GM12873 (cell line): ENCODE measurements around the gene PLK3.
A peak's percentile ranks its signal among the peaks of the same experiment; 100 is the strongest.

ENCODE experiments used
- TF ChIP-seq, protein P1 (sequence below): IDR thresholded peaks from 2 replicates; pipeline ENCODE4 v1.5.1; 2012; ENCODE audit warnings: low read depth, mild to moderate bottlenecking, moderate library complexity, low read length, control low read depth; ENCODE audit not compliant: insufficient read depth; ENCODE audit errors: missing control alignments

Gene PLK3

DNA sequence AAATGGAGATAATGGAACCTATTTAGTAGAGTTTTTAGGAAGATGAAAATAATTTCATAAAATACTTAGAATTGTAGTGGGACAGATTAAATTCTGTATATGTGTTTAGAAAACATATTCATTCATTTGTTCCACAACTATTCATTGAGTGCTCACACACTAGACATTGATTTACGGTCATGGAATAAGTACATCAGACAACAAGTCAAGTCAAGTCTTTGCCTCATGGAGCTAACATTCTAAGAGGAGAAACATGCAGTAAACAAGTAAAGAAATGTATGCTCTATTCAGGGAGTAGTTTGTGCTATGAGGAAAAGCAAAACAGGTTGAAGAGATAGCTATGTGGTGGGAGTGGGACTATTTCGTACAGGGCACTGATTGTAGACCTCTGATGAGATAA is 17.1 kb downstream of the PLK3 start:
- TF ChIP-seq, protein P1, sequence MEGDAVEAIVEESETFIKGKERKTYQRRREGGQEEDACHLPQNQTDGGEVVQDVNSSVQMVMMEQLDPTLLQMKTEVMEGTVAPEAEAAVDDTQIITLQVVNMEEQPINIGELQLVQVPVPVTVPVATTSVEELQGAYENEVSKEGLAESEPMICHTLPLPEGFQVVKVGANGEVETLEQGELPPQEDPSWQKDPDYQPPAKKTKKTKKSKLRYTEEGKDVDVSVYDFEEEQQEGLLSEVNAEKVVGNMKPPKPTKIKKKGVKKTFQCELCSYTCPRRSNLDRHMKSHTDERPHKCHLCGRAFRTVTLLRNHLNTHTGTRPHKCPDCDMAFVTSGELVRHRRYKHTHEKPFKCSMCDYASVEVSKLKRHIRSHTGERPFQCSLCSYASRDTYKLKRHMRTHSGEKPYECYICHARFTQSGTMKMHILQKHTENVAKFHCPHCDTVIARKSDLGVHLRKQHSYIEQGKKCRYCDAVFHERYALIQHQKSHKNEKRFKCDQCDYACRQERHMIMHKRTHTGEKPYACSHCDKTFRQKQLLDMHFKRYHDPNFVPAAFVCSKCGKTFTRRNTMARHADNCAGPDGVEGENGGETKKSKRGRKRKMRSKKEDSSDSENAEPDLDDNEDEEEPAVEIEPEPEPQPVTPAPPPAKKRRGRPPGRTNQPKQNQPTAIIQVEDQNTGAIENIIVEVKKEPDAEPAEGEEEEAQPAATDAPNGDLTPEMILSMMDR: no peak

DNA sequence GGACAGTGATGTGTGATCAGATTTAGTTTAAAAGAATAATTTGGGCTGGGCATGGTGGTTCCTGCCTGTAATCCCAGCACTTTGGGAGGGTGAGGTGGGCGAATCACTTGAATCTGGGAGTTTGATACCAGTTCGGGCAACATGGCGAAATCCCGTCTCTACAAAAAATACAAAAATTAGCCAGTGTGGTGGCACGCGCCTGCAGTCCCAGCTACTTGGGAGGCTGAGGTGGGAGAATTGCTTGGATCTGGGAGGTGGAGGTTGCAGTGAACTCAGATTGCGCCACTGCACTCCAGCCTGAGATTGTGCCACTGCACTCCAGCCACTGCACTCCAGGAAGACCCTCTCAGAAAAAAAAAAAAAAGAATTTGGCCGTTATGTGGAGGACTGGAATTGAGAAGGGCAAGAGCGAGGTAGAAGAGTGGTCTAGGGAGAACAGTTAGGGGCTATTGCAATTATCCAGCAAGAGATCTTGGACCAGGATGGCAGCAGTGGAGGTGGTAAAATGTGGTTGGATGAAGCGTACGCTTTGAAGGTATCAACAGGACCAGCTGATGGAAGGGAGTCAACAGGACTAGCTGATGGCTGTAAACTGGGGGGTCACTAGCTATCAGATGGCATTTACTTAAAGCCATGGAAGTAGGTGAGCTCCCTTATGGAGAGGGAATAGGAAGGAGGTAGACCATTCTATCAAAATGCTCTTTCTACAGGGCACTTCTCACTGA is 17.8 kb downstream of the PLK3 start:
- TF ChIP-seq, protein P1: no peak

DNA sequence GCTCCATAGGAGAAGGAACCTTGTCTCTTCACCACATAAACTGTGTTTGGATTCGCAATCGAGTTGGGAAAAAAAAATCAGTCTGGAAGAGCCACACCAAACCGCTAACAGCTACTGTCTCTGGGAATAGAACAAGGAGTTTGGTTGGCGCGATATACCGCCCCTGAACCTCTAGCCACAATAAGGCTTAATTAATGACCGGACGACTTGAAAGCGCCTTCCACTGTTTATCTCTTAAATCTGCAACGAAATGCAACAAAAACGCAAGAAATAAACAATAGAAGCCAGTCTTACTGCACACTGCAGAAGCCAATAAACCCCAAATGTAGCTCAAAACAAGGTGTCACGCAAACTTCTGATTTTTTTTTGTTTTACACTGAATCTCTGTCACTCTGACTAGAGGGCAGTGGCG is 19.0 kb downstream of the PLK3 start:
- TF ChIP-seq, protein P1: no peak

DNA sequence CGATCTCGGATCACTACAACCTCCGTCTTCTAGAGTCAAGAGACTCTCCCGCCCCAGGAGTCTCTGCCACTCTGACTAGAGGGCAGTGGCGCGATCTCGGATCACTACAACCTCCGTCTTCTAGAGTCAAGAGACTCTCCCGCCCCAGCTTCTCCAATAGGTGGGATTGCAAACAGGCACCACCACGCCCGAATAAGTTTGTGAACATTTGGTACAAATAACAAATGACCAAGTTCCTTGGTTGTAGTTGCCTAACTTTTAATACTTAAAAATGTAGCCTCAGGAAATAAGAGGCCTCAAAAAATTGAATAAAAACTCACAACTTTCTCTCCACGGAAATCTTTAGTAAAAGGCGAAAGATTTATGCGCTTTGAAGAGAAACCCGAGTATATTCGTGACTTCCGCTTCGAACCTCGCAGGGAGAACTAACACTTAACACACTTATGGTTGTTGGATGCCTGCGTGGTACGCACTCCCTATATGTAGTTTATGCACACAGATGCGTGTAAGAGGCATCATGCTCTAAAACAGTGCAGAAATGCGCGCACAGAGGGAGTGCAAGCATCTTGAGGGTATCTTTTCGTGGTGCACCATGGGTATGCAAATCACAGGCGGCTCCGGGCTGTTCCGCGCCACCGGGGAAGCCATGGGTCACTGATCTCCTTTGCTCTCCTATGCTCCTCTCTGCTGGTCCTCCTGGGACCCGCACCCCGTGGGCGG is 19.6 kb downstream of the PLK3 start:
- TF ChIP-seq, protein P1: peak; percentile 8

DNA sequence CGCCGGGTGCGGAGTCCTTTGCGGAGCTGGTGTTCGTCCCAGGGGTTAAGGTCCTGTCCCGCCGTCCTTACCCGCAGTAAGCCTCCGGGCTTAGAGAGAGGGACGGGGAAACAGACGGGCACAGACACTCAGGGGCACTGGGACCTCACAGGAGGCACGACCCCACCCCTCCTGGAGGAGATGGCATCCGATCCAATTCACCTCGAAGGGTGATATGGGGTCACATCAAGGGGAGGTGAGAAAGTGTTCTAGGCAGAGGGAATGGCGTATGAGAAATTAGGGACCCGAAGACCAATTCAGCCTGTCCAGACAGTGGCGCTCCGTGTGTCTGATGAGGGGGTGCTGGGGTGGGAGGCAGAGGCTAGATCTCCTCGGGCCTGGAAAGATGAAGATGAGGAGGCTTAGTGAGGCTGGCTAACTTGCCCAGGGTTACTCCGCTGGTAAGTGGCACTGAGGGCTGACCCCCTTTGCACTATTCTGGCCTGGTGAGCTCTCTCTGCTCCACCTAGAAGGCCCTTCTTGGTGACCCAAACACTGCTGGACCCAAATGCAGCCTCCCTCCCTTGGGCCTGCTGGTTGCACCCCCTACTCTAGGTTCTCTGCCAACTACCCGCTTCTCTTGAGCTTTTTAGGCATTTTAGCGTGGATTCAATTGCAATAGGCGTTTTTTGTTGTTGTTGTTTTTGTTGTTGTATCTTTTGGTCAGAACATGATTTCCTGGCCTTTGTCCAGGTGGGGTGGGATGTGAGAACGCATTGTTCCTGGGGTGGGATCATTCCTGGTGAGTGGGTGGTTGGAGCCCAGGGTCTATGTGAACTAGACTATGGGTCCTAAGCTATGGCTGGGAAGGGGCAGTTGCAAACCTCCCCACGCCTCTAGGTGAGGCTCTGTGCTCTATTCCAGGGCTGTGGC is 20.4 kb downstream of the PLK3 start:
- TF ChIP-seq, protein P1: peak; percentile 1

DNA sequence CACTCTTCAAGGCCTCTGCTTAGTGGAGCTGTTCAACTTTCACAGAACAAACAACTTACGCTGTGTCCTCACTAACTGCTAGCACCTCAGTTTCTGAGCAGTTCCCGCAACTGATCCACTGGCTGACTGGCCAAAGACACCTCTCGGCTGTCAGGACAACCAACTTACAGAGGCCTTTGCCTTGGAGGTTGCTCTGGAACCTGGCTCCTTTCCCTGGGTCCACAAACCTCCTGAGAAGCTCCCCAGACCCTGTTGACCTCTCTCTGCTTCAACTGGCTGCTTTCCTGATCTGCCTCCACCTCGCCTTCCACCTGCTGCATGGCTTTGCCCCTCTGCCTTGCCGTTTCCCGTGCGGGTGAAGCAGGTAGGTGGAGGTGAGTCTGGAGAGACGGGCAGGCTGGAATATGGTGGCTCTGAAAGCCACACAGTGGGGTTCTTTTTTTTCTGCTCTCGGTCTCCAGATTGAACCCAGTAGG is 21.1 kb downstream of the PLK3 start:
- TF ChIP-seq, protein P1: no peak
